Liver (tissue), 9 donors: ENCODE data around the gene CD28. TPM values are rescaled to one million over a fixed set of nuclear protein-coding genes. Genes with fewer than 3 reads are reported as not detected.

ENCODE experiments used
- DNase-seq: peaks from one replicate; pipeline ENCODE4 v3.0.0-alpha.2; 2017; ENCODE audit warnings: low spot score
- H3K27ac ChIP-seq, 2 donors: one replicate each; pipeline ENCODE4 v1.7.0; 2013; ENCODE audit warnings: inconsistent platforms in 2 of 2, low read length in 2 of 2, control low read depth in 1 of 2, low read depth in 1 of 2, mild to moderate bottlenecking in 1 of 2
- H3K27me3 ChIP-seq, 4 donors: one replicate each; pipeline versions ENCODE4 v1.6.1 to v1.7.0; 2013; ENCODE audit warnings: low read length in 3 of 4, inconsistent platforms in 1 of 4, mild to moderate bottlenecking in 1 of 4, moderate library complexity in 1 of 4; ENCODE audit not compliant: control insufficient read depth in 4 of 4, insufficient read depth in 4 of 4
- H3K36me3 ChIP-seq, 4 donors: one replicate each; pipeline versions ENCODE4 v1.6.1 to v1.7.0; 2013; ENCODE audit warnings: low read length in 3 of 4, mild to moderate bottlenecking in 3 of 4, low read depth in 1 of 4, moderate library complexity in 1 of 4; ENCODE audit not compliant: control insufficient read depth in 4 of 4, insufficient read depth in 3 of 4
- H3K4me1 ChIP-seq, 4 donors: one replicate each; pipeline versions ENCODE4 v1.6.1 to v1.7.0; 2013; ENCODE audit warnings: low read length in 3 of 4, mild to moderate bottlenecking in 3 of 4, moderate library complexity in 1 of 4; ENCODE audit not compliant: control insufficient read depth in 4 of 4, insufficient read depth in 4 of 4
- H3K4me3 ChIP-seq, 3 donors: one replicate each; pipeline versions ENCODE4 v1.6.1 to v1.7.0; 2013; ENCODE audit warnings: low read length in 3 of 3, control low read depth in 1 of 3, low read depth in 1 of 3, mild to moderate bottlenecking in 1 of 3
- H3K9ac ChIP-seq, 2 donors: one replicate each; pipeline ENCODE4 v1.7.0; 2013; ENCODE audit warnings: low read length in 2 of 2, mild to moderate bottlenecking in 2 of 2, moderate library complexity in 2 of 2, control low read depth in 1 of 2, low read depth in 1 of 2
- H3K9me3 ChIP-seq, 4 donors: one replicate each; pipeline versions ENCODE4 v1.6.1 to v1.7.0; 2013; ENCODE audit warnings: low read length in 3 of 4; ENCODE audit not compliant: control insufficient read depth in 4 of 4
- EGR1 ChIP-seq, 2 donors: IDR thresholded peaks; 2 replicates each; pipeline ENCODE4 v1.6.1; 2016 to 2018; ENCODE audit warnings: antibody characterized with exemption in 2 of 2, low read depth in 2 of 2
- FOXA1 ChIP-seq: IDR thresholded peaks from 2 replicates; pipeline ENCODE4 v1.6.1; 2016; ENCODE audit warnings: antibody characterized with exemption
- FOXA2 ChIP-seq: IDR thresholded peaks from 2 replicates; pipeline ENCODE4 v1.6.1; 2016; ENCODE audit warnings: antibody characterized with exemption
- GABPA ChIP-seq, 2 donors: IDR thresholded peaks in 1 of 2; conservative IDR thresholded peaks in 1 of 2; 2 replicates each; pipeline ENCODE4 v1.6.1; 2016; ENCODE audit warnings: antibody characterized with exemption in 2 of 2, mild to moderate bottlenecking in 1 of 2, moderate library complexity in 1 of 2
- HNF4A ChIP-seq, 2 donors: conservative IDR thresholded peaks; 2 replicates each; pipeline ENCODE4 v1.6.1; 2016; ENCODE audit warnings: antibody characterized with exemption in 2 of 2, mild to moderate bottlenecking in 2 of 2
- HNF4G ChIP-seq: IDR thresholded peaks from 2 replicates; pipeline ENCODE4 v1.6.1; 2016; ENCODE audit warnings: antibody characterized with exemption
- JUND ChIP-seq, 2 donors: IDR thresholded peaks; 2 replicates each; pipeline ENCODE4 v1.6.1; 2016; ENCODE audit warnings: antibody characterized with exemption in 2 of 2
- NR2F2 ChIP-seq: IDR thresholded peaks from 2 replicates; pipeline ENCODE4 v1.6.1; 2016; ENCODE audit warnings: antibody characterized with exemption
- RAD21 ChIP-seq, 2 donors: IDR thresholded peaks; 2 replicates each; pipeline ENCODE4 v1.6.1; 2016; ENCODE audit warnings: antibody characterized with exemption in 2 of 2, mild to moderate bottlenecking in 2 of 2
- RXRA ChIP-seq, 2 donors: IDR thresholded peaks; 2 replicates each; pipeline ENCODE4 v1.6.1; 2017 to 2018; ENCODE audit warnings: antibody characterized with exemption in 2 of 2, mild to moderate bottlenecking in 1 of 2
- SP1 ChIP-seq: IDR thresholded peaks from 2 replicates; pipeline ENCODE4 v1.6.1; 2018; ENCODE audit warnings: antibody characterized with exemption, mild to moderate bottlenecking
- TAF1 ChIP-seq: conservative IDR thresholded peaks from 2 replicates; pipeline ENCODE4 v1.6.1; 2016; ENCODE audit warnings: antibody characterized with exemption, mild to moderate bottlenecking
- YY1 ChIP-seq: IDR thresholded peaks from 2 replicates; pipeline ENCODE4 v1.6.1; 2016; ENCODE audit warnings: antibody characterized with exemption, mild to moderate bottlenecking
- WGBS: extraction: QIAGEN DNeasy Blood & Tissue Kit; methylation state at CpG from one replicate; pipeline ENCODE4 v1.1.7; 2013; 5-methylcytosine and 5-hydroxymethylcytosine counted together
- polyA plus RNA-seq, 2 donors: library from polyadenylated mRNA; stranded (reverse) in 1 of 2; unstranded in 1 of 2; fragments of 200-250 nt in 1 of 2; fragments of >200 nt in 1 of 2; fragmentation: Nextera tagmentation in 1 of 2; extraction: Ambion mirVana in 1 of 2; gene quantifications; one replicate each; pipeline versions ENCODE4 v1.2.1 to v1.2.3, GENCODE V29; 2013 to 2015
- total RNA-seq, 2 donors: library from RNA; depleted of rRNA; stranded (reverse); fragments of >200 nt; gene quantifications; one replicate each; pipeline ENCODE4 v1.2.3, GENCODE V29; 2014
- TF ChIP-seq, protein P1 (sequence below): fragments of 150-350 bp; IDR thresholded peaks from 2 replicates; pipeline ENCODE4 v1.5.1; 2017; ENCODE audit warnings: improper control_type of control experiment, low read depth, low read length; ENCODE audit not compliant: missing input control
- TF ChIP-seq, protein P2 (sequence below): IDR thresholded peaks from 2 replicates; pipeline ENCODE4 v1.6.1; 2016; ENCODE audit warnings: antibody characterized with exemption
- TF ChIP-seq, protein P3 (sequence below): IDR thresholded peaks from 2 replicates; pipeline ENCODE4 v1.6.1; 2016; ENCODE audit warnings: antibody characterized with exemption
- TF ChIP-seq, protein P4 (sequence below): IDR thresholded peaks from 2 replicates; pipeline ENCODE4 v1.6.1; 2016; ENCODE audit warnings: antibody characterized with exemption
- donor health status: healthy.
- donor health status: healthy.
- donor health status: healthy.
- donor health status: healthy.
- donor health status: healthy.

The CD28 gene
- total and polyA plus RNA-seq, 4 donors = 0.08 to 0.93 (median 0.33) TPM

DNA sequence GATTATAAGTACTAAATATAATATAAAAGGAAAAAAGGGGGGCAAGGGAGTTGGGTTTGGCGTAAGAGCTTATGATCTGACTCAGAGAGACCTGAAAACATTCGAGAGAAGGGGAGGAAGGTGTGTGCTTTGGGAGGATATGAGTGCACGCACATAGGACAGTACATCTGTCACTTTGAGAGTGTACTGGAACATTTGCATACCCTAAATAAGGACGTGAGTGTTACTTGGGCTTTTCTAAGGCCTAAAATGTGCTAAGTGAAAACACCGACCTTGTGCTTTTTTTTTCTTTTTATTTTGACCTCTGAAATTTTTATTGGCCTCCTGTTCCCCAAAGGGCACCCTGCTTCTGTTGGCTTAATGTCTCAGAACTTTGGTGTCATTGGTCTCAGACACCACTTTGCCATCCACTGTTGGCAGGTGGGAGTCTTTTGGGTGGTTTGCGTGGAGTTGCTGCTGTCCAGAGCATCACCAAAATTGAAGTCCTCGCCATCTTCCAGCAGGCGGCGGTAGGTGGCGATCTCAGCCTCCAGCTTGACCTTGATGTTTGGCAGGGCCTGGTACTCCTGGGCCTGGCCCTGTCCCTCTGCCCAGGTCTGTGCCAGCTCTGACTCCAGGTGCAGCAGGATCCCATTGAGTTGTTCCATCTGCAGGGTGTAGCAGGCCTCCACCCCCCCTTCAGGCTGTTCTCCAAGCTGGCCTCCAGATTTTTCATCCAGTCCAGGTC is 57.7 kb downstream of the CD28 start:
- Histone ChIP-seq H3K27me3 (no peaks in the 10 kb centered on the region), H3K9me3 (no peaks in the 10 kb centered on the region), H3K4me1 (no peaks in the 10 kb centered on the region), H3K36me3 (no peaks in the 10 kb centered on the region), H3K4me3 (no peak overlapping the region), H3K9ac (no peak overlapping the region), H3K27ac (no peak overlapping the region)
- no peak for DNase-seq
- TF ChIP-seq, protein P1, sequence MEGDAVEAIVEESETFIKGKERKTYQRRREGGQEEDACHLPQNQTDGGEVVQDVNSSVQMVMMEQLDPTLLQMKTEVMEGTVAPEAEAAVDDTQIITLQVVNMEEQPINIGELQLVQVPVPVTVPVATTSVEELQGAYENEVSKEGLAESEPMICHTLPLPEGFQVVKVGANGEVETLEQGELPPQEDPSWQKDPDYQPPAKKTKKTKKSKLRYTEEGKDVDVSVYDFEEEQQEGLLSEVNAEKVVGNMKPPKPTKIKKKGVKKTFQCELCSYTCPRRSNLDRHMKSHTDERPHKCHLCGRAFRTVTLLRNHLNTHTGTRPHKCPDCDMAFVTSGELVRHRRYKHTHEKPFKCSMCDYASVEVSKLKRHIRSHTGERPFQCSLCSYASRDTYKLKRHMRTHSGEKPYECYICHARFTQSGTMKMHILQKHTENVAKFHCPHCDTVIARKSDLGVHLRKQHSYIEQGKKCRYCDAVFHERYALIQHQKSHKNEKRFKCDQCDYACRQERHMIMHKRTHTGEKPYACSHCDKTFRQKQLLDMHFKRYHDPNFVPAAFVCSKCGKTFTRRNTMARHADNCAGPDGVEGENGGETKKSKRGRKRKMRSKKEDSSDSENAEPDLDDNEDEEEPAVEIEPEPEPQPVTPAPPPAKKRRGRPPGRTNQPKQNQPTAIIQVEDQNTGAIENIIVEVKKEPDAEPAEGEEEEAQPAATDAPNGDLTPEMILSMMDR = no peak
- TF ChIP-seq, protein P2, sequence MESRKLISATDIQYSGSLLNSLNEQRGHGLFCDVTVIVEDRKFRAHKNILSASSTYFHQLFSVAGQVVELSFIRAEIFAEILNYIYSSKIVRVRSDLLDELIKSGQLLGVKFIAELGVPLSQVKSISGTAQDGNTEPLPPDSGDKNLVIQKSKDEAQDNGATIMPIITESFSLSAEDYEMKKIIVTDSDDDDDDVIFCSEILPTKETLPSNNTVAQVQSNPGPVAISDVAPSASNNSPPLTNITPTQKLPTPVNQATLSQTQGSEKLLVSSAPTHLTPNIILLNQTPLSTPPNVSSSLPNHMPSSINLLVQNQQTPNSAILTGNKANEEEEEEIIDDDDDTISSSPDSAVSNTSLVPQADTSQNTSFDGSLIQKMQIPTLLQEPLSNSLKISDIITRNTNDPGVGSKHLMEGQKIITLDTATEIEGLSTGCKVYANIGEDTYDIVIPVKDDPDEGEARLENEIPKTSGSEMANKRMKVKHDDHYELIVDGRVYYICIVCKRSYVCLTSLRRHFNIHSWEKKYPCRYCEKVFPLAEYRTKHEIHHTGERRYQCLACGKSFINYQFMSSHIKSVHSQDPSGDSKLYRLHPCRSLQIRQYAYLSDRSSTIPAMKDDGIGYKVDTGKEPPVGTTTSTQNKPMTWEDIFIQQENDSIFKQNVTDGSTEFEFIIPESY = no peak
- no peak for TF ChIP-seq RXRA (IDR thresholded peaks at IDR 0.05)
- TF ChIP-seq RAD21 (IDR thresholded peaks at IDR 0.05) = no peak
- no peak for TF ChIP-seq HNF4G
- no peak for TF ChIP-seq FOXA1
- TF ChIP-seq SP1 = no peak
- no peak for TF ChIP-seq FOXA2
- TF ChIP-seq TAF1 = no peak
- TF ChIP-seq, protein P3, sequence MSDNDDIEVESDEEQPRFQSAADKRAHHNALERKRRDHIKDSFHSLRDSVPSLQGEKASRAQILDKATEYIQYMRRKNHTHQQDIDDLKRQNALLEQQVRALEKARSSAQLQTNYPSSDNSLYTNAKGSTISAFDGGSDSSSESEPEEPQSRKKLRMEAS = no peak
- no peak for TF ChIP-seq EGR1 (IDR thresholded peaks at IDR 0.05; ENCODE audit: low read depth in 2 of 2)
- TF ChIP-seq GABPA (IDR thresholded peaks at IDR 0.05 in 1 of 2, conservative IDR thresholded peaks at IDR 0.05 in 1 of 2) = no peak
- TF ChIP-seq JUND (IDR thresholded peaks at IDR 0.05) = no peak
- TF ChIP-seq HNF4A (conservative IDR thresholded peaks at IDR 0.05) = no peak
- WGBS = 91% methylated on average over 10 of the region's 10 CpGs

DNA sequence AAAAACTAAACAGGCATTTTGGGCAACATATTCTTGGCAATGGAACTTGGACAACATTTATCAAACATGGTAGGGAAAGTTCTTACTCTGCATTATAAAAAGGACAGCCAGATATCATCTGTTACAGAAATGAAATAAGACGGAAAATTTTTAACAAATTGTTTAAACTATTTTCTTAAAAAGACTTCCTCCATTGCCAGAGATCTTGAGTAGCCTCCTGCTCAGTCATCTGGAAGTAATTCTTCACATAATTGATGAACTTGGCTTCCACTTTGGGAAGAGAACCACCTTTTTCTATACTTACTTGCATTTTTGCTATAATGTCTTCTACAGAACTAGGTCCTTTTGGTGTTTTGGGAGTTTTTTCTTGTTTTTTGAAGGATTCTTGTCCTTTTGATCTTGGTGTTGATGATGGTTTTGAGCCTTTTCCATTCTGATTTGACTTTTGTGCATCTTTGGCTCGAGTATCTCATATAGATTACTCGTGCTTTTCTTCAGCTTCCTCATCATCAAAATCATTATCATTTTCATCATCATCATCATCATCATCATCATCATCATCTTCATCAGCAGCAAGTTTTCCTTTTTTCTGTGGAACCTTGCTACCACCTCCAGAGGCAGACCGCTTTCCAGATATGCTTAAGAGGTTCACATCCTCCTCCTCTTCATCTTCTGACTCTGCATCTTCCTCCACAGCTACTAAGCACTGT is 66.2 kb downstream of the CD28 start:
- WGBS = 78% methylated on average over 4 of the region's 4 CpGs
- no peak for TF ChIP-seq HNF4G
- no peak for TF ChIP-seq TAF1
- no peak for TF ChIP-seq YY1
- no peak for TF ChIP-seq GABPA (IDR thresholded peaks at IDR 0.05 in 1 of 2, conservative IDR thresholded peaks at IDR 0.05 in 1 of 2)
- TF ChIP-seq NR2F2 = no peak
- TF ChIP-seq, protein P1 = no peak
- TF ChIP-seq, protein P2 = no peak
- no peak for TF ChIP-seq EGR1 (IDR thresholded peaks at IDR 0.05; ENCODE audit: low read depth in 2 of 2)
- TF ChIP-seq, protein P4, sequence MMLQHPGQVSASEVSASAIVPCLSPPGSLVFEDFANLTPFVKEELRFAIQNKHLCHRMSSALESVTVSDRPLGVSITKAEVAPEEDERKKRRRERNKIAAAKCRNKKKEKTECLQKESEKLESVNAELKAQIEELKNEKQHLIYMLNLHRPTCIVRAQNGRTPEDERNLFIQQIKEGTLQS = no peak
- TF ChIP-seq JUND (IDR thresholded peaks at IDR 0.05) = no peak
- no peak for TF ChIP-seq HNF4A (conservative IDR thresholded peaks at IDR 0.05)
- TF ChIP-seq RXRA (IDR thresholded peaks at IDR 0.05) = no peak
- TF ChIP-seq, protein P3 = no peak

More for the DNA sequence above, 66.2 kb downstream of the CD28 start:
- Histone ChIP-seq H3K9ac (no peak overlapping the region), H3K27me3 (no peaks in the 10 kb centered on the region), H3K9me3 (no peaks in the 10 kb centered on the region), H3K4me3 (no peak overlapping the region), H3K27ac (no peak overlapping the region), H3K4me1 (no peaks in the 10 kb centered on the region), H3K36me3 (no peaks in the 10 kb centered on the region)
- DNase-seq = no peak
